ENCODE data around the gene ZMIZ1. TPM values are rescaled to one million over a fixed set of nuclear protein-coding genes. Genes with fewer than 3 reads are reported as not detected.

Gene ZMIZ1
- total and polyA plus RNA-seq, 2 experiments from 2014 or later = 9.2 to 30.9 TPM

DNA sequence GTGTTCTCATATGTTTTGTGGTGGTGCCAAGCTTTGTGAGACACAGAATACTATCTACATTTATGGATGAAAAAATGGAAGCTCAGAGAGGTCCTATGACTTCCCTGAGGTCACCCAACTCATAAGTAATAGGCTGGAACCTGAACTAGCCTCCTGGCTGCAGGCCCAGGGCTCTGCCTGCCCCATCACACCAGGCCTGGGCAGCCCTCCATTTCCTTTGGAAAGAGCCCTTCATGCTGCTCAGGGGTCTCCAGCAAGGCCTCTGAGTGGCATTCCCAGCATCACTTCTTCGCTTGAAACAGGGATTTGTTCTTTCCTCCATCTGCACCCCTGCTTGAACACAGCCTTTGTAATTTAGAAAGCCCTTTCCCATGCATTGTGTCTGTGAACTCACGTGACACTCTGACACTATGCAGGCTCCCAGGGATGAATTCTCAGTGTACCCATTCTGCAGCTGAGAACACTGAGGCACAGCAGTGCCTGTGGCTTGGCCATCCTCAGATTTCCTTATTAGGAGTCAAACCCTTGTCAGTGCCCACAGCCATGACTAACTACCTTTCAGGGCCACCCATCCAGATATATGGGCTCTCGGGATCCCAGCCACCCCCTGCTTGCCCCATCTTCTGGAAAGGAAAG is 150.7 kb downstream of the ZMIZ1 start (continued):
- TF ChIP-seq, protein P1, sequence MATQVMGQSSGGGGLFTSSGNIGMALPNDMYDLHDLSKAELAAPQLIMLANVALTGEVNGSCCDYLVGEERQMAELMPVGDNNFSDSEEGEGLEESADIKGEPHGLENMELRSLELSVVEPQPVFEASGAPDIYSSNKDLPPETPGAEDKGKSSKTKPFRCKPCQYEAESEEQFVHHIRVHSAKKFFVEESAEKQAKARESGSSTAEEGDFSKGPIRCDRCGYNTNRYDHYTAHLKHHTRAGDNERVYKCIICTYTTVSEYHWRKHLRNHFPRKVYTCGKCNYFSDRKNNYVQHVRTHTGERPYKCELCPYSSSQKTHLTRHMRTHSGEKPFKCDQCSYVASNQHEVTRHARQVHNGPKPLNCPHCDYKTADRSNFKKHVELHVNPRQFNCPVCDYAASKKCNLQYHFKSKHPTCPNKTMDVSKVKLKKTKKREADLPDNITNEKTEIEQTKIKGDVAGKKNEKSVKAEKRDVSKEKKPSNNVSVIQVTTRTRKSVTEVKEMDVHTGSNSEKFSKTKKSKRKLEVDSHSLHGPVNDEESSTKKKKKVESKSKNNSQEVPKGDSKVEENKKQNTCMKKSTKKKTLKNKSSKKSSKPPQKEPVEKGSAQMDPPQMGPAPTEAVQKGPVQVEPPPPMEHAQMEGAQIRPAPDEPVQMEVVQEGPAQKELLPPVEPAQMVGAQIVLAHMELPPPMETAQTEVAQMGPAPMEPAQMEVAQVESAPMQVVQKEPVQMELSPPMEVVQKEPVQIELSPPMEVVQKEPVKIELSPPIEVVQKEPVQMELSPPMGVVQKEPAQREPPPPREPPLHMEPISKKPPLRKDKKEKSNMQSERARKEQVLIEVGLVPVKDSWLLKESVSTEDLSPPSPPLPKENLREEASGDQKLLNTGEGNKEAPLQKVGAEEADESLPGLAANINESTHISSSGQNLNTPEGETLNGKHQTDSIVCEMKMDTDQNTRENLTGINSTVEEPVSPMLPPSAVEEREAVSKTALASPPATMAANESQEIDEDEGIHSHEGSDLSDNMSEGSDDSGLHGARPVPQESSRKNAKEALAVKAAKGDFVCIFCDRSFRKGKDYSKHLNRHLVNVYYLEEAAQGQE (IDR thresholded peaks at IDR 0.05; ENCODE audit: unreplicated experiment) = no peak
- TF ChIP-seq JUNB (IDR thresholded peaks at IDR 0.05; ENCODE audit: unreplicated experiment) (no peak), NANOG (IDR thresholded peaks at IDR 0.05; ENCODE audit: borderline replicate concordance) (no peak), STAT1 (IDR thresholded peaks at IDR 0.05; ENCODE audit: unreplicated experiment) (no peak), POLR2AphosphoS5 (IDR thresholded peaks at IDR 0.05; ENCODE audit: low read depth) (no peak), ZNF114 (CRISPR knock-in tag; IDR thresholded peaks at IDR 0.05) (no peak)
- TF ChIP-seq, protein P2, sequence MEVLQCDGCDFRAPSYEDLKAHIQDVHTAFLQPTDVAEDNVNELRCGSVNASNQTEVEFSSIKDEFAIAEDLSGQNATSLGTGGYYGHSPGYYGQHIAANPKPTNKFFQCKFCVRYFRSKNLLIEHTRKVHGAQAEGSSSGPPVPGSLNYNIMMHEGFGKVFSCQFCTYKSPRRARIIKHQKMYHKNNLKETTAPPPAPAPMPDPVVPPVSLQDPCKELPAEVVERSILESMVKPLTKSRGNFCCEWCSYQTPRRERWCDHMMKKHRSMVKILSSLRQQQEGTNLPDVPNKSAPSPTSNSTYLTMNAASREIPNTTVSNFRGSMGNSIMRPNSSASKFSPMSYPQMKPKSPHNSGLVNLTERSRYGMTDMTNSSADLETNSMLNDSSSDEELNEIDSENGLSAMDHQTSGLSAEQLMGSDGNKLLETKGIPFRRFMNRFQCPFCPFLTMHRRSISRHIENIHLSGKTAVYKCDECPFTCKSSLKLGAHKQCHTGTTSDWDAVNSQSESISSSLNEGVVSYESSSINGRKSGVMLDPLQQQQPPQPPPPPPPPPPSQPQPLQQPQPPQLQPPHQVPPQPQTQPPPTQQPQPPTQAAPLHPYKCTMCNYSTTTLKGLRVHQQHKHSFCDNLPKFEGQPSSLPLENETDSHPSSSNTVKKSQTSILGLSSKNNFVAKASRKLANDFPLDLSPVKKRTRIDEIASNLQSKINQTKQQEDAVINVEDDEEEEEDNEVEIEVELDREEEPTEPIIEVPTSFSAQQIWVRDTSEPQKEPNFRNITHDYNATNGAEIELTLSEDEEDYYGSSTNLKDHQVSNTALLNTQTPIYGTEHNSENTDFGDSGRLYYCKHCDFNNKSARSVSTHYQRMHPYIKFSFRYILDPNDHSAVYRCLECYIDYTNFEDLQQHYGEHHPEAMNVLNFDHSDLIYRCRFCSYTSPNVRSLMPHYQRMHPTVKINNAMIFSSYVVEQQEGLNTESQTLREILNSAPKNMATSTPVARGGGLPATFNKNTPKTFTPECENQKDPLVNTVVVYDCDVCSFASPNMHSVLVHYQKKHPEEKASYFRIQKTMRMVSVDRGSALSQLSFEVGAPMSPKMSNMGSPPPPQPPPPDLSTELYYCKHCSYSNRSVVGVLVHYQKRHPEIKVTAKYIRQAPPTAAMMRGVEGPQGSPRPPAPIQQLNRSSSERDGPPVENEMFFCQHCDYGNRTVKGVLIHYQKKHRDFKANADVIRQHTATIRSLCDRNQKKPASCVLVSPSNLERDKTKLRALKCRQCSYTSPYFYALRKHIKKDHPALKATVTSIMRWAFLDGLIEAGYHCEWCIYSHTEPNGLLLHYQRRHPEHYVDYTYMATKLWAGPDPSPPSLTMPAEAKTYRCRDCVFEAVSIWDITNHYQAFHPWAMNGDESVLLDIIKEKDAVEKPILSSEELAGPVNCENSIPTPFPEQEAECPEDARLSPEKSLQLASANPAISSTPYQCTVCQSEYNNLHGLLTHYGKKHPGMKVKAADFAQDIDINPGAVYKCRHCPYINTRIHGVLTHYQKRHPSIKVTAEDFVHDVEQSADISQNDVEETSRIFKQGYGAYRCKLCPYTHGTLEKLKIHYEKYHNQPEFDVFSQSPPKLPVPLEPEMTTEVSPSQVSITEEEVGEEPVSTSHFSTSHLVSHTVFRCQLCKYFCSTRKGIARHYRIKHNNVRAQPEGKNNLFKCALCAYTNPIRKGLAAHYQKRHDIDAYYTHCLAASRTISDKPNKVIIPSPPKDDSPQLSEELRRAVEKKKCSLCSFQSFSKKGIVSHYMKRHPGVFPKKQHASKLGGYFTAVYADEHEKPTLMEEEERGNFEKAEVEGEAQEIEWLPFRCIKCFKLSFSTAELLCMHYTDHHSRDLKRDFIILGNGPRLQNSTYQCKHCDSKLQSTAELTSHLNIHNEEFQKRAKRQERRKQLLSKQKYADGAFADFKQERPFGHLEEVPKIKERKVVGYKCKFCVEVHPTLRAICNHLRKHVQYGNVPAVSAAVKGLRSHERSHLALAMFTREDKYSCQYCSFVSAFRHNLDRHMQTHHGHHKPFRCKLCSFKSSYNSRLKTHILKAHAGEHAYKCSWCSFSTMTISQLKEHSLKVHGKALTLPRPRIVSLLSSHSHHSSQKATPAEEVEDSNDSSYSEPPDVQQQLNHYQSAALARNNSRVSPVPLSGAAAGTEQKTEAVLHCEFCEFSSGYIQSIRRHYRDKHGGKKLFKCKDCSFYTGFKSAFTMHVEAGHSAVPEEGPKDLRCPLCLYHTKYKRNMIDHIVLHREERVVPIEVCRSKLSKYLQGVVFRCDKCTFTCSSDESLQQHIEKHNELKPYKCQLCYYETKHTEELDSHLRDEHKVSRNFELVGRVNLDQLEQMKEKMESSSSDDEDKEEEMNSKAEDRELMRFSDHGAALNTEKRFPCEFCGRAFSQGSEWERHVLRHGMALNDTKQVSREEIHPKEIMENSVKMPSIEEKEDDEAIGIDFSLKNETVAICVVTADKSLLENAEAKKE (CRISPR knock-in tag; IDR thresholded peaks at IDR 0.05) = no peak

All from GM23338 (cell line).